GM23248 (cell line): ENCODE results near the gene BFAR. TPM values are rescaled to one million over a fixed set of nuclear protein-coding genes. Genes with fewer than 3 reads are reported as not detected.
A peak's percentile ranks its signal among the peaks of the same experiment; 100 is the strongest.
"Not testable (repeated sequence)": the region's sequence is repeated elsewhere in the genome, so short reads cannot be mapped to it uniquely, and the experiment has no call there.

Source experiments
- DNase-seq: peaks from one replicate; pipeline ENCODE4 v3.0.0-alpha.2; 2015
- H2AFZ ChIP-seq: fragments of 200-600 bp; sonication (generic); 2 replicates; pipeline ENCODE4 v1.6.1; 2016; ENCODE audit warnings: antibody characterized with exemption
- H3F3A ChIP-seq: fragments of 200-600 bp; sonication (generic); 2 replicates; pipeline ENCODE4 v1.6.1; 2016; ENCODE audit warnings: mild to moderate bottlenecking, antibody characterized with exemption, mixed run types; ENCODE audit not compliant: insufficient read depth
- H3K27ac ChIP-seq: fragments of 200-600 bp; sonication (generic); 2 replicates; pipeline ENCODE4 v1.5.1; 2016; ENCODE audit warnings: mild to moderate bottlenecking
- H3K27me3 ChIP-seq: fragments of 200-600 bp; sonication (generic); replicated peaks from 2 replicates; pipeline ENCODE4 v1.6.1; 2016; ENCODE audit warnings: mild to moderate bottlenecking; ENCODE audit not compliant: insufficient read depth
- H3K36me3 ChIP-seq: fragments of 200-600 bp; sonication (generic); 2 replicates; pipeline ENCODE4 v1.6.1; 2016; ENCODE audit warnings: low read depth, mild to moderate bottlenecking
- H3K4me1 ChIP-seq: fragments of 200-600 bp; sonication (generic); 2 replicates; pipeline ENCODE4 v1.6.1; 2016; ENCODE audit warnings: mild to moderate bottlenecking; ENCODE audit not compliant: insufficient read depth
- H3K4me2 ChIP-seq: fragments of 200-600 bp; sonication (generic); one replicate; pipeline ENCODE4 v1.6.1; 2016; ENCODE audit warnings: mild to moderate bottlenecking; ENCODE audit not compliant: unreplicated experiment
- H3K4me3 ChIP-seq: fragments of 200-600 bp; sonication (generic); 2 replicates; pipeline ENCODE4 v1.5.1; 2016; ENCODE audit warnings: mild to moderate bottlenecking
- H3K79me2 ChIP-seq: fragments of 200-600 bp; sonication (generic); 2 replicates; pipeline ENCODE4 v1.6.1; 2016; ENCODE audit warnings: mild to moderate bottlenecking; ENCODE audit not compliant: insufficient read depth
- H3K9ac ChIP-seq: fragments of 200-600 bp; sonication (generic); 2 replicates; pipeline ENCODE4 v1.6.1; 2016; ENCODE audit warnings: mild to moderate bottlenecking
- H3K9me2 ChIP-seq: fragments of 200-600 bp; sonication (generic); 2 replicates; pipeline ENCODE4 v1.6.1; 2016; ENCODE audit warnings: mixed run types, mild to moderate bottlenecking, moderate library complexity; ENCODE audit not compliant: insufficient read depth
- H3K9me3 ChIP-seq: fragments of 200-600 bp; sonication (generic); one replicate; pipeline ENCODE4 v1.6.1; 2017; ENCODE audit warnings: low read depth
- H4K20me1 ChIP-seq: fragments of 200-600 bp; sonication (generic); 2 replicates; pipeline ENCODE4 v1.6.0; 2016; ENCODE audit not compliant: insufficient read depth
- EZH2 ChIP-seq: fragments of 200-600 bp; sonication (generic); IDR thresholded peaks from 2 replicates; pipeline ENCODE4 v1.6.1; 2018; ENCODE audit warnings: antibody characterized with exemption, mild to moderate bottlenecking; ENCODE audit not compliant: insufficient read depth, poor library complexity, severe bottlenecking
- EZH2phosphoT487 ChIP-seq: fragments of 200-600 bp; sonication (generic); IDR thresholded peaks from 2 replicates; pipeline ENCODE4 v1.6.1; 2018; ENCODE audit warnings: antibody characterized with exemption, moderate library complexity, mild to moderate bottlenecking, low read depth; ENCODE audit not compliant: insufficient read depth
- WGBS, 2 experiments: methylation state at CpG; one replicate each; pipeline ENCODE4 v1.1.6; 2015 to 2017; ENCODE audit warnings: low lambda C conversion rate in 2 of 2, low coverage in 1 of 2; ENCODE audit errors: missing lambda C conversion rate in 2 of 2; 5-methylcytosine and 5-hydroxymethylcytosine counted together
- in situ Hi-C: fragments of 300-500 bp; cut with MboI; formaldehyde crosslinking; loops from 2 replicates; pipeline ENCODE4 v1.15.0; 2020
- polyA plus RNA-seq: library from polyadenylated mRNA; unstranded; fragments of >200 nt; fragmentation: Nextera tagmentation; extraction: Ambion mirVana; gene quantifications from 2 replicates; pipeline ENCODE4 v1.2.1, GENCODE V29; 2016
- total RNA-seq: library from RNA; depleted of rRNA; stranded (reverse); fragments of >200 nt; shearing (Covaris generic); gene quantifications from 2 replicates; pipeline ENCODE4 v1.2.3, GENCODE V29; 2014

Gene BFAR
- total and polyA plus RNA-seq, 2 experiments from 2014 or later = 43.3 to 122 TPM

DNA sequence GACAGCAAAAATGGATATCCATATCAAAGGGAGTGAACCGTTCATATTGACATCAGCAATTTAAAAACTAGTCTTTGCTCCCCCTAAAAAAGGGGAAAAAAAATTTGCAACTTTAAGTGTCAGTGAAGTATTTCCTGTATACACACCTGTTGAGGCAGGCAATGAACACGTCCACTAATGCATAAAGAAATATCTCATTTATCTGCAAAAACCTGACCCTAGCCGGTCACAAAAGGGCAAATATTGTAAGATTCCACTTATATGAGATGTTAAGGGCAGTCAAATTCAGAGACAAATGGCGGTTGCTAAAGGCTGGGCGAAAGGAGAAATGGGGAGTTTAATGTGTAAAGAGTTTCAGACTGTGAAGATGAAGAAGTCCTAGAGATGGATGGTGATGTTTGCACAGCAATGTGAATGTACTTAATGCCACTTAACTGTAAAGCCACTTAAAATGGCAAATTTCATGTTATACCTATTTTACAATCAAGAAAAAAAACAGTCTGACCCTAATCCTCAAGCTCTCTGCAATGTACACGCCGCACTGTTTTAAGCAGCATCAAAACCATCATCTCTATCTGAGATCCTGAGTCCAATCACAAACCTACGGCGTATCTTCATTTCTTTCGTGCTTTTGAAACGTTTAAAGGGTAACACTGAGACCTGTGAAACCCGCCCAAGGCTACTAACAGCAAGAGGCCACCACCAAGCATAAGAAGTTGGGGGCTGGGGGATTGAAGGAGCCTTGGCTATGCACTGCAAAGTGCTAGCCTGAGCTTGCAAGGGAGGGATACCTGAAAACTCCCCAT is 3.7 kb upstream of the BFAR start:
- no peaks in the 10 kb centered on the region for H3K9me3 ChIP-seq
- peak overlapping the region; percentile 94 for H3K4me2 ChIP-seq
- H3K9ac ChIP-seq = peak overlapping the region; percentile 96
- H3K27ac ChIP-seq = peak overlapping the region; percentile 76
- H4K20me1 ChIP-seq = no peaks in the 10 kb centered on the region
- H3F3A ChIP-seq = peaks cover 4% of the 10 kb centered on the region; the same call in 1 of the 2 replicates
- H3K79me2 ChIP-seq = peaks cover 43% of the 10 kb centered on the region
- WGBS, 2 experiments = 55 to 57% methylated on average over 12 of the region's 12 CpGs
- H3K9me2 ChIP-seq = no peaks in the 10 kb centered on the region
- H3K27me3 ChIP-seq = no peaks in the 10 kb centered on the region
- H3K4me1 ChIP-seq = peaks cover 20% of the 10 kb centered on the region
- peaks cover 22% of the 10 kb centered on the region for H3K36me3 ChIP-seq
- no peak for TF ChIP-seq EZH2
- no peak for TF ChIP-seq EZH2phosphoT487
- H2AFZ ChIP-seq = peak overlapping the region; percentile 76
- H3K4me3 ChIP-seq = peak overlapping the region; percentile 89
- in situ Hi-C loops = no loop called here
- DNase-seq = no peak

DNA sequence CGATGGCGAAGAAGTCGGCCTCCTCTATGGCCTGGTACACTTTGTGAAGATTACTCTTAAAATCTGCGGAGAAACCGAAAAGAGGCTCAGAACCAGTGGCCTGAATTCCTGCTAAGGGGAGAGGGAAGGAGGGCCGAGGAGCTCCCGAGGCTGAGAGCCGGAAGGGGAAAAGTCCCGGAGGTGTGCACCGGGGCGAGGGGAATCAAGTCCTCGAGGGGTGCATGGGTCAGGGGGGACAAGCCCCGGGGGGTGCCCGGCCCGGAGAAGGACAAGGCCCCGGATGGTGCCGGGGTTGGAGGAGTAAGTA is 3.2 kb upstream of the BFAR start:
- Histone ChIP-seq H3K9ac (peak overlapping the region; percentile 96), H3K27me3 (no peaks in the 10 kb centered on the region), H2AFZ (peak overlapping the region; percentile 76), H3F3A (peaks cover 4% of the 10 kb centered on the region; the same call in 1 of the 2 replicates), H3K79me2 (peaks cover 49% of the 10 kb centered on the region), H3K36me3 (peaks cover 17% of the 10 kb centered on the region), H3K4me1 (peaks cover 25% of the 10 kb centered on the region), H4K20me1 (peaks cover 5% of the 10 kb centered on the region; the same call in 1 of the 2 replicates), H3K27ac (peak overlapping the region; percentile 76), H3K4me3 (peak overlapping the region; percentile 89), H3K4me2 (peak overlapping the region; percentile 94), H3K9me3 (no peaks in the 10 kb centered on the region), H3K9me2 (no peaks in the 10 kb centered on the region)
- in situ Hi-C loops = no loop called here
- TF ChIP-seq EZH2 (no peak), EZH2phosphoT487 (no peak)
- peak; percentile 50 for DNase-seq
- 1 to 2% methylated on average over 15 to 17 of the region's 17 CpGs for WGBS, 2 experiments

DNA sequence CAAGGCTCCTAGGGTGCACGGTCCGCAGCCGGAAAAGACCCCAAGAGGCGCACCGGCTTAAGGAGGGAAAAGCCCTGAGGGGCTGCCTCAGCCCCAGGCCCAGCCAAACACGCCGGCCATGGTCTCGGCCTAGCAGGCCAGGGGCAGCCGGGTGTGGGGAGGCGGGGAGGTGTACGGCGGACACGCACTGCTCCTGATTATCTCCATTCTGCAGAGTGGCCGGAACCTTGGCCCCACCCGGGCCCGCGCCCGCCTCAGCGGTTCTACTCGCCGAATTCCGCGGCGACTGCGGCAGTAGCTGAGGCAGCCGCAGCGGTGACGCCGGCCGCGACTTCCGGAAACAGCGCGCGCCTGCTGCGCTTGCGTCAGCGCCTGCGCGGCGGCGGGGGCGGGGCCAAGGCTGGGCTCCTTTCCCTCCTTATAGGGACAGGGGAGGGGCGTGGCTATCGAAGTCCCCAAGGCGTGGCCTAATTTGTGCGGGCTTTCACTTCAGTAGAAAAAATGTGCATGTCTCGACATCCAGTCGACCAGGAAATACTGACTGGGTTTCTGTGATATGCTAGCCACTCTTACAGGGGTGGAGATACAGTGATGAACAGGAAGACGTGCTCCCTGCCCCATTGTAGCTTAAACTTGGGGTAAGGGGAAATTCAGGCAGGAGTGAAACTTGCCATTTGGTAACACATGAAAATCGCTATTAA is 2.7 kb upstream of the BFAR start, which contains the start of gene PARN:
Gene PARN, minus strand, starts transcription at position 342 of the 701 bp plus-strand sequence. Its CDS starts 135 bp downstream, at position 207.
- peaks cover 54% of the 10 kb centered on the region for H3K79me2 ChIP-seq
- H3K4me1 ChIP-seq = peaks cover 28% of the 10 kb centered on the region
- H3F3A ChIP-seq = peaks cover 4% of the 10 kb centered on the region; the same call in 1 of the 2 replicates
- peak within 1 kb of the TSS; percentile 76 for H3K27ac ChIP-seq
- WGBS, 2 experiments = 1% methylated on average over 30 to 46 of the region's 51 CpGs
- peaks cover 10% of the 10 kb centered on the region; the same call in 1 of the 2 replicates for H4K20me1 ChIP-seq
- H3K9me2 ChIP-seq = no peaks in the 10 kb centered on the region
- H3K4me2 ChIP-seq = peak within 1 kb of the TSS; percentile 94
- no peaks in the 10 kb centered on the region for H3K27me3 ChIP-seq
- peak within 1 kb of the TSS; percentile 96 for H3K9ac ChIP-seq
- no peaks in the 10 kb centered on the region for H3K9me3 ChIP-seq
- no peak for TF ChIP-seq EZH2phosphoT487
- TF ChIP-seq EZH2 = no peak
- H3K36me3 ChIP-seq = peaks cover 16% of the 10 kb centered on the region
- peak within 1 kb of the TSS; percentile 93 for H2AFZ ChIP-seq
- H3K4me3 ChIP-seq = peak within 1 kb of the TSS; percentile 89
- peak; percentile 99 for DNase-seq
- in situ Hi-C loops = no loop called here

DNA sequence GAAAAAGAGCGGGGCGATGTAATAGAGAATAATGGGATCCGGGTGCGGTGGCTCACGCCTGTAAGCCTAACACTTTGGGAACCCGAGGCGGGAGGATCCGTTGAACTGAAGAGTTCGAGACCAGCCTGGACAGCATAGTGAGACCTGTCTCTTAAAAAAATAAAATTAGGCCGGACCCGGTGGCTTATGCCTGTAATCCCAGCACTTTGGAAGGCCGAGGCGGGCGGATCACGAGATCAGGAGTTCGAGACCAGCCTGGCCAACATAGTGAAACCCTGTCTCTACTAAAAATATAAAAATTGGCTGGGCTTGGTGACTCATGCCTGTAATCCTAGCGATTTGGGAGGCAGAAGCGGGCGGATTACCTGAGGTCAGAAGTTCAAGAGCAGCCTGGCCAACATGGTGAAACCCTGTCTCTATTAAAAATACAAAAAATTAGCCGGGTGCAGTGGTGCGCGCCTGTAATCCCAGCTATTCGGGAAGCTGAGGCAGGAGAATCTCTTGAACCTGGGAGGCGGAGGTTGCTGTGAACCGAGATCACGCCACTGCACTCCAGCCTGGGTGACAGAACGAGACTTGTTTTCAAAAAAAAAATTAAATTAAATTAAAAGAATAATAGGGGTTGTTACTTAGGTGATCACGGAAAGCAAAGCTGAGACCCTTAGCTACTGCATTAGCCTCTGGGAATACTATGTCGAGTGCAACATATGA is 2.0 kb upstream of the BFAR start:
- 69 to 78% methylated on average over 26 to 29 of the region's 29 CpGs for WGBS, 2 experiments
- peak overlapping the region; percentile 60 for H3K4me2 ChIP-seq
- peaks cover 61% of the 10 kb centered on the region for H3K79me2 ChIP-seq
- peaks cover 16% of the 10 kb centered on the region for H3K36me3 ChIP-seq
- H3K4me1 ChIP-seq = peaks cover 28% of the 10 kb centered on the region
- H3K4me3 ChIP-seq = peak overlapping the region; percentile 89
- H3F3A ChIP-seq, H3K9me3 ChIP-seq, DNase-seq, H3K9me2 ChIP-seq, in situ Hi-C loops, H3K27me3 ChIP-seq: not testable (repeated sequence)
- H3K9ac ChIP-seq = peak overlapping the region; percentile 96
- H4K20me1 ChIP-seq = peaks cover 10% of the 10 kb centered on the region; the same call in 1 of the 2 replicates
- H3K27ac ChIP-seq = peak overlapping the region; percentile 76
- H2AFZ ChIP-seq = peak overlapping the region; percentile 93
